Measurements from ENCODE around the gene SAMD4A. TPM values are rescaled to one million over a fixed set of nuclear protein-coding genes. Genes with fewer than 3 reads are reported as not detected.
A peak's percentile ranks its signal among the peaks of the same experiment; 100 is the strongest.
"Not testable (repeated sequence)": the region's sequence is repeated elsewhere in the genome, so short reads cannot be mapped to it uniquely, and the experiment has no call there.

Gene SAMD4A
- polyA plus RNA-seq, 12 donors, result 47.4 to 74.9 (median 63.3) TPM; not detected in 1

DNA sequence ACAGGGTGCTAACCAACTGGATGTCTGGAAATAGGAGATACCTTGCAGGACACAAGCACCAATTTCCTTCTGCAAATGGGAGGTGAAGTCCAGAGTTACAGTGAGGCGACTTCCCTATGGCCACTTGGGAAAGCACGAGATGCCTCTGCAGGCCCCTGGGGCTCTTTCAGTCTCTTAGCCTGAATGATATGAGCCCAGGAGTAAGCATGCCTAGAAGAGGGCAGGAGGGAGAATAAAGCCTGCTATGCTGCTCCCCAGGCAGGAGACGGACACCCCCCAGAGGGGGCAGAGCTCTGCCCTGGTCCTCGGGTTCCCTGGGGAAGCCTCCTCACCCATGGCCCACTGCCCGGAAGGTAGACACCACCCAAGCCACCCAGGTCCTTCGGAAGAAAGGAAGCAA lies 230.6 kb downstream of the SAMD4A start:
- no peak for DNase-seq

DNA sequence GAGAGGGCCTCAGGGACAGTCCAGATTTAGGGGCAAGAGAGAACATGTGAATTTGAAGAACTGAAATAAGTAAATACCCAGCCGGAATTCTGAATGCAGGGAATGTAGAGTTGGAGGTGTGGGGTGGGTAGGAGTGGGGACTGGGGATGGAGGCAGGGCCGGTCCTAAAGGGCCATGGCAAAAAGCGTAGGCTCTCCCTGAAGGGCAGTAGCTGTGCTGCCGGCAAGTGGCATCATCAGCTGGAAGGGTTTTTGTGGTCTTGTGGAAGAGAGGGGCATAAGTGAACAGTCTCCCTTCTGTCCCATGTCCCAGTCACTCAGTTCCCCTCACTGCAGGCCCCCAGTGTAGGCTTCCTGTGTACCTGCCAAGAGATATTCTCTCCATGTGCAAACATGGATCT lies 231.1 kb downstream of the SAMD4A start:
- no peak for DNase-seq

DNA sequence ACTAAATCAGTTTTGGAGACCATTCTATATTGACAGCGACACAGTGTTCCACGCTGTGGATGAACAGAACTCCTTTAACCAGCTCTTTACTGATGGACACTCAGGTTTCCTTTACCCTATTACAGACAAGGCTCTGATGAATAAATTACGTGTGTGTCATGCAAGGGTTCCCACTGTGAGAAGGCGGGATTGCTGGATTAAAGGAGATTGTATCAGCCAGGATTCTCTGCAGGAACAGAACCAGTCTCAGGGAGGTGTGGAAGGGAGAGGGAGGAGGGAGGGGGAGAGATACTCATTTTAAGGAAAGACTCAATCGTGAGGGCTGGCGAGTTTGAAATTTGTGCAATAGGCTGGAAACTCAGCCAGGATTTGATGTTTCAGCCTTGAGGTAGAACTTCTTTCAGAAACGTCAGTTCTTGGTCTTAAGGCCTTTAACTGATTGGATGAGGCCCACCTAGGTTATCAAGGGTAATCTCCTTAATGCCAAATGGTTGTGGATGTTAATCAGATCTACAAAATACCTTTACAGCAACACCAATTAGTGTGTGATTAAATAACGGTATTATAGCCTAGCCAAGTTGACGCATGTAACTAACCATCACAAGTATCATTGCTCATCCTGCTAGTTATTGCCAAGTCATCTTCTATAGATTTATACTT lies 231.7 kb downstream of the SAMD4A start:
- no peak for DNase-seq

DNA sequence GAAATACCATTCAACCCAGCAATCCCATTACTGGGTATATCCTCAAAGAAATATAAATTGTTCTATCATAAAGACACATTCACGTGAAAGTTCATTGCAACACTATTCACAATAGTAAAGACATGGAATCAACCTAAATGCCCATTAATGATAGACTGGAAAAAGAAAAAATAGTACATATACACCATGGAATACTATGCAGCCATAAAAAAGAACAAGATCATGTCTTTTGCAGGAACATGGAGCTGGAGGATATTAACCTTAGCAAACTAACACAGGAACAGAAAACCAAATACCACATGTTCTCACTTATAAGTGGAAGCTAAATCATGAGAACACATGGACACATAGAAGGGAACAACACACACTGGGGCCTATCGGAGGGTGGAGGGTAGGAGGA lies 234.6 kb downstream of the SAMD4A start:
- DNase-seq, result not testable (repeated sequence)

DNA sequence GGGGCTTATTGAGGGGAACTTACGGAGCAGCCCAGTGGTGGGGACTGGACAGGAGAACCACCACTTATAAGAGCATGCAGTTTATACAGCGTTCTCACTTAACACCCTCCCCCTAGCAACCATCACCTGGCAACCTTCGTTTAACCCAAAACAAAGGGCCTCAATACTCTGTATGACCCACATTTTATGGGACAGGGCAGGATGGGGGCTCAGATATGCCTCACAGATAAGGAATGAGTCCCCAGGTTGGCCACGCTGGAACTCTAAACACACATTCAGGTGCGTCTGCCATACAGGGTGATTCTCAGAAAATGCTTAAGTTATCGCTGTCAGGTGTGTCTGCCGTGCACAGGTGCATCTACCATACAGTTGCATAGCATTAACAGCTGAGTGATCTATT lies 236.5 kb downstream of the SAMD4A start:
- no peak for DNase-seq

DNA sequence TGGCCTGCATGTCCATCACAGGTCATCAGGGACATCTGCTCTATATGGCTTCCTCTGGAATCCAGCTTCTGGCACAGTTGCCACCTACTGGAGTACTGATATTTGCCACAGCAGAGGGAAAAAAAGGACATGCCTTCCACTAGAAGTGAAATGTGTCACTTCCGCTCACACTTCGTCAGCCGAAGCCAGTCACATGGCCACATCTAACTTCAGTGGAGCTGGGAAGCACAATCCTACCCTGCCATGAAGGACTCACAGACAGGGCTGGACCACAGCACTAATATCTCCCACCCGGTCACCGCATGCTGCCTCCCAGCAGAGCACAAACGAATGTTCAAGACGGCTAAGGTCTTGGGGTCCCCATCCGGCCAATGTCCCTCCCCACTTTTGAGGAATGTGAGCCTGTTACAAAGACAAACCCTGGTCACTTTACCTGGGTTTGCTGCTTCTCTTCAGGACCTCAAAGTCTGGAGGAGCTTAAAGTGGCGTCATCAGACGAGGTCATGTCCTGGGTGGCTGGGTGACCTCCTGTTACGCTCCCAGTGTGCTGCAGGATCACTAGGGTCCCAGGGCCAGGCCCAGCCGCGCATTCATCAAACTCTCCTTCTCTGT lies 237.1 kb downstream of the SAMD4A start:
- DNase-seq, result no peak

DNA sequence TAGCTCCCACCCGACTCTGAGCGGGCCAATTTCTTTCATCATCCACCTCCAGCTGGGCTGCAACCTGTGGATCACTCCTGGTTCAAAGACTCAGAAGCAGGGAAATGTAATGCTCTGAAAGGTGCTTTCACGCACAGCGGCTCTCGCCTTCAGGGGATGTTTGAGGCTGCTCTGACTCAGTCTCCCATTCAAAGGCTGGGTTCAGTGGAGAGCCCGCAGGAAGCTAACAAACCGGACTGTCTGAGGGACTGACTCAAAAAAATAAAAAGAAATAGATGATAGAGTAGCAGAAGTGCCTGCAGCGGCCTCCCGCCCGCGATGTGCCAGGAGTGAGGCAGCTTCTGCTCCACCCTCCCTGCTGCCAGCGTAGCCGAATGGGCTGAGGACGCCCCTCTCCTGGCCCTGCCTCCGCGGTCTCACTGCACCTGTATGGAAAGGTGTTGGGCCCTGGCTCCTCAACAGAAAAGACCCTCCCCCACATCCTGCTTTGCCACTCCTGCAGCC lies 237.7 kb downstream of the SAMD4A start:
- no peak for DNase-seq

DNA sequence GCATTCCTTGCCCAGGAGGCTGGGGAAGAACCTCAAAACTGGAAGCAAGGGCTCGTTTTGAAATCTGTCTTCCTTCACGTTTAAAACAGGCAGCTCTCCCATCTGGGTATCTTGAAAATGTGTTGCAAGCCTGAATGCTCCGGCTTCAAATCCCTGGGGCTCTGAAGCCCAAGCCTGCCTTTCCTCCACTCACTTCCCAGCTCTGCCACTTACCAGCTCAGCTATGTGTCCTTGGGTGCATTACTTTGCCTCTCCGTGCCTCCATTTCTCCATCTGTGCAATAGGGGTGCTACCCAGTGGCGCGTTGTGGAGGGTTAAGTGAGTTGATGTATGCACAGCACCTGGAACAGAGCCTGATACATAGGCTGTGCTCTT lies 238.1 kb downstream of the SAMD4A start:
- no peak for DNase-seq

DNA sequence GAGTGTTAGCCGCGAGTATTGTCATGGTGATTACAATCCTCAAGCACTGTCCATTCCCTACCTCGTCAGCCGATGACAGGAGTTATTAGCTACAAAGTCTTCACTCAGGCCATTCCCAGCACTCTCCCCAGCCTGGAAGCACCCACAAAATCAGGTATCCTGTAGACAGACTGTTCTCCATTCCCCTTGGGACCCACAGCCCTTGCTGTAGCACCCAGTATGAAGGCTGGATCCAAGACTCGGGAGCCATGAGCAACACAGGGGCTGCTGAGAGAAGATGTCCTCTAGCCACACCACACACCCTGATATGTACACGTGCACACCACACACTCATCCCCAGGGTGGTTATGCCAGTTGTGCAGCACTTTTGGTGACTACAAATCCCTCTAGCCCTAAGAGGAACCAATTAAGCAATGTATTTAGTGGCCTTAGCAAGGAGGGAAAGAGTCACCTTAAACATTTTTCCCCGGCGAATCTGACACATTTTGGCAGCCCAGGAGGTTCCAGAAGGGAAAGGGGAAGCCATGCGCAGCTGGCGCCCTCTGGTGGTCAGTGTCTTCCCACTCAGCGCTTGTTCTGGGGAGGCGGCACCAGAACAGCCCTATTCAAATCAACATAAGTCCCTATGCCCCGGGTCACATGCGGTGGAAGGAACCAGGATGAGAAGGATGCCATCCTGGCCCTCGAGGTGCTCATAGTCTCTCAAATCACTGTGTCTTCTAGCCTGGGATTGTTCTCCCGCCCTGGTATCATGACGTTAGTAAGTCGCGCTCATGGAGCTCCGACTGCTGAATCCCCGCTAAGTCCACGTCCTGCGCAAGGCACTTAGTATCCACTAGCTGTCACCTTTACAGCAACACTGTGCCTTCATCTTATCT lies 238.8 kb downstream of the SAMD4A start:
- DNase-seq, result peak; percentile 89

DNA sequence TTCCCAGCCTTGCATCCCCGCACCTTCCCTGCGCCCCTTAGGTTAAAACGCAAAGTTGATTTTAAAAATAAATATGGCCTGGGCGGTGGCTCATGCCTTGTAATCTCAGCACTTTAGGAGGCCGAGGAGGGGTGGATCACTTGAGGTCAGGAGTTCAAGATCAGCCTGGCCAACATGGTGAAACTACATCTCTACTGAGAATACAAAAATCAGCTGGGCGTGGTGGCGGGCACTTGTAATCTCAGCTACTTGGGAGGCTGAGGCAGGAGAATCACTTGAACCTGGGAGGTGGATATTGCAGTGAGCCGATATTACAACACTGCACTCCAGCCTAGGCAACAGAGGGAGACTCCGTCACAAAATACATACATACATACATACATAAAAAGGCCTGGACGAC lies 239.7 kb downstream of the SAMD4A start:
- DNase-seq, result no peak

DNA sequence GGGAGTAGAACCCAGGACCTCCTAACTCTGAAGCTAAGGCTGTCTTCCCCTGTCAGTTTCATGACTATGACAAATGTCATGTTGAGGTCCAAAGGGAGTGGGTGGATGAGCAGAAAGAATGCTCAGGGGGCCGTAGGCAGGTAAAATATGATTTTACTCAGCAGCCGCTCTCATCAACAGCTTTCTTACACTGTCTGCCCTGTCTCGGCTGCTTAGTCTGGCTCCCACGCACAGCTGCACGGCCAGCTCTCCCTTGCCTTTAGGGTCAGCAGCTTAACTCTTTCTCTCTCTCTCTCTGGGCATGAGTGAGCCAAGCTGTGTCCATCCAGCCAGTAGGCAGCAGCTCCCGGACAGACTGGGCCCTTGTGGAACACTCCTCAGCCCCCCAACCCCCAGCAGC lies 240.5 kb downstream of the SAMD4A start:
- DNase-seq, result no peak

DNA sequence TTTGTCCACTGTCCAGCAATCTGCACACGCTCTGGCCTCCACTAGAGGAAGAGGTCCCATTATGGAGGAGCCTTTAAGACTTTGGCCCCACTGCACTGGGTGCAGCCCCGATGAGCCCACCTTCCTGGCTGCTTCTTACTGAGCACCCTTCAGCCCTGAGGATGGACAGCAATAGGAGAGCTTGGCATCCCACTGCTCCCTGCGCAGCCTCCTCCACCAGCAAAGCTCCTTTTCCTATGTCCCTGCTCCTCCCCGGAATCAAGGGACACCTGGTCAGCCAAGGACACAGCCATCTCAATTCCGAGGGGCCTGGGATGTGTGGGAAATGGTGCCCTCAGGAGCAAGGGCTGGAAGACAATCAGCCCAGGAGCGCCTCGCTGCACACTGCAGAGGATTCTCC lies 241.0 kb downstream of the SAMD4A start:
- DNase-seq, result no peak

DNA sequence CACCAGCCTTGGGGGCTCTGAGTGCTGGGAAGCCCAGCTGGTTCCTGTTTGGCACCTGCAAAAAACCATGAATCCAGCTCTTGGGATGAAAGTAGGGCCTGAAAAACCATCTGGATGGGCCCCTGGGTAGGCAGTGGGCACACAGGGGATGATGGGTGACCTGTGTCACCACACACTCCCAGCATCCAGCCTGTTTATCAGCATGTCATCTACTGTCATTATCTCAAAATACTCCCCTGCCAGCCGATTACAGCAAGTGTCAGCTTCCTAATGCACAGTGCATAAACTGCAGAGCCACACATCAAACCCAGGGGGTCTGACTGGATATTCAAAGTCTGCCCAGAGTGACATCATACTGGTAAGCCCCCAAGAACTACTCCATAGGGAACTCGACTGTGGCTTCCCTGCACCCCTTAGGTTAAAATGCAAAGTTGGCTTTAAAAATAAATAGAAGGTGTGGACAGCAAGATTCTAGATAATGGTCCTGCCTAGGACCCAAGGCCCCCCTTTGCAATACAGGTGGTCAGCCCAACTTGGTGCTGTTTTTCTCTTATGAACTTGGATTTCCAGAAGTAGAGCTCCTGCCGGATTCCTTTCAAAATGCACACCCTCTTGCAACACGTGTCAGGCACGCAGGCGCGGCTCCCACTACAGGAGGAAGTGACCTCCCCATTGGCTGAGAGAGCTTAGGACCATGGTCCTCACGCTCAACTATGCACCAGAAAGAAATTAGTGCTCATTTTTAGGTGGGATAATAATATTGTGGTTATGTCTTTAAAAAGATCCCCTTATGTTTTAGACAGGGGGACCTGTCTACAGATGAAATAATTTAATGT lies 241.6 kb downstream of the SAMD4A start:
- no peak for DNase-seq

DNA sequence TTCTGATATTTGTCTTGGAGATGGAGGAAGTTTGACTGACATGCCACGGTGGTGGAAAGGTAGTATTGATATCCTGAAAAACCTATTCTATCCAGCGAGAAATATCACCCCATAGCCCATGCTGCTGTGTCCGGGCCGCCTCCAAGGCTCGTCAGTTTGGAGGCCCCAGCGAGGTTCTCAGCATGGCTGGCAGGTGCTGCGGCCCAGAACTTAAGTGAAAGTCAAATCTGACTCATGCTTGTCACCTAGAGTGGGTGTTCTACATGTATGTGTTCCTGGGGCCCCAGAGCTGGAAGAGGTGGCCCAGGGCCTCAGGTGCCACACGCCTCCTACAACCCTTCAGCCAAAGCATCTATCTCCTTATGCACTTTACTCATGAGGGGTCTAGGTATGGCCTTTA lies 242.8 kb downstream of the SAMD4A start:
- DNase-seq, result no peak

DNA sequence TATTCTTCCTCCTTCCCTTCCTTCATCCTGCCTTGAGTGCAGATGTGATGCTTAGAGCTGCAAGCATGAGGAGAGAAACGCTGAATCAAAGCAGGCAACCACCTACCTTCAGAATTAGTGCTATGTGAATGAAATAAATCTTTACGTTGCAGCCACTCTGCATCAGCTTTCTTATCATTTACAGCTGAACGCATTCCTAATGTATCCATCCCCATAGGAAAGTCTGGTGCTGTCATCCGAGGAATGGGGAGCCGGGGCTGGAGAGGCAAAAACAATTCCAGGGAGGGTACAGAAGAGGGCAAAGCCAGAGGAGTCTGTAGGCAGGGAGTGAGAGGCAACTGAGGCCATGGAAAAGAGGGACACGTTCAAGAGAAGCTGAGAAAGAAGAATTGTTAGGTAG lies 245.7 kb downstream of the SAMD4A start:
- DNase-seq, result no peak

DNA sequence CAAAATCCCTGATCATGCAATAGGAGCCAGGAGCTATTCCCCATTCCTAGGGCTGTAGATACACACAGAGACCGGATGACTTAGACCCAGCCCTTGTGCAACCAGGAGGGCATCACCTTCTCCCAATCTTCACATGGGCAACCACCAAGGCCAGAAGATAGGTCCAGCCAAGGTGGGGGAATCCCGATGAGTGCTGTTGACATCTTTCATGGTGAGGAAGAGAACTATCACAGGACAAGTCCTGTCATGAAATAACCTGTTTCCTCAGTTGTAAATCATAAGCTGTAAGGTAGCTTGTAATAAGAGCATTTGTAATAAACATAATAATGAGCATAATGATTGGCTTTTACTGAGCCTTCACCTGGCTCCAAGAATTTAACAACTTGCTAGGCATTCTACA lies 246.2 kb downstream of the SAMD4A start:
- DNase-seq, result no peak

DNA sequence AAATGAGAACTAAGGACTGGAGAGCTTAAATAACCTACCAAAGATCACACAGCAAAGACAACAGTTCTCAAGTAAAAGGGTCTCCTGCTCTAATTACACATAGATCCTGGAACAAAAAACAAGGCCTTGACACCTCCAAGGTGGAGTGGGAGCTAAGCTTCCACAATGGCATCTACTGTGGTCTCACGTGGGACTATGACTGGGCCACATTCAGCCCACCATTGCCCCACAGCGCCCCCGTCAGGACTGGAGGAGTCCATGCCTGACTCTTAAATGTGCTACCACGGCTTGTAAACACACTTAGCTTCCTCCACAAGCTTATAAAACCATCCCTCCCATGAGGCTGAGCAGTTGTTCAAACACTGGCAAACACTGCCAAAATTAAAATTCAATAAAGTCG lies 247.1 kb downstream of the SAMD4A start:
- no peak for DNase-seq

DNA sequence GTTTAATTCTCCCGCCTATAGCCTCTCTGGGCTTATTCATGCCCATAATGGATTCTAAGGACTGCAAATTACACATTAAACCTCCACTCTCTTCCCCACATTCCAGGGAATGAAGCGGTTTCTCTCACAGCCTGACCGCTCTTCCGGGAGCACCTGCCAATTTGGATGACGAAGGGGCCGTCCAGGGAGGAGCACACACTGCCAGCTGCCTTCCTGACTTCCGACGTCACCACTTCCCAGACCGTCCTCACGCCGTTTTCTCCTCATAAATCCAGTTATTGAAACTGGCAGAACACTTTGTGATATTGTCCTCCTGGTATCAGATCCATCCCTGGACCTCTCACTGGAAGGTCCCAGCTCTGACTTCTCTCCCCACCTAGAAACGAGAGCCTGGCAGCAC lies 248.1 kb downstream of the SAMD4A start:
- peak; percentile 21 for DNase-seq

DNA sequence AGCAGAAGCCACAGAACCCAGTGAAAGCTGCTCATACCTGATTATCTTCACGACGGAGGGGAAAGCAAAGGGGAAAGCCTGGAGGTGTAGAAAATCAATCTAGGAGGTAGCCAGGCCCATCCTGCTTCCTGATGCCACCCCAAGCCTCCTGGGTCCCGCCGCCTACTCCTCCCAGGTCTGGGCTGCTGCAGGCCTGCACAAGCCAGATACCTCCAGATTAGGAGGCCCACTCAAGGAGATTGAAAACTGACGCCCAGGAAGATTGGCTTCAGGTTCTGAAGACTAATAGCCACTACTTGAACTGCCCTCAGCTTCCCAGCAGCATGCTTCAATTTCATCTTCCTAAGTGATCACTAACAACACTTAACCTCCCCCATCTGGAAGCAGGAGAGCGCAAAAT lies 248.6 kb downstream of the SAMD4A start:
- DNase-seq, result no peak

DNA sequence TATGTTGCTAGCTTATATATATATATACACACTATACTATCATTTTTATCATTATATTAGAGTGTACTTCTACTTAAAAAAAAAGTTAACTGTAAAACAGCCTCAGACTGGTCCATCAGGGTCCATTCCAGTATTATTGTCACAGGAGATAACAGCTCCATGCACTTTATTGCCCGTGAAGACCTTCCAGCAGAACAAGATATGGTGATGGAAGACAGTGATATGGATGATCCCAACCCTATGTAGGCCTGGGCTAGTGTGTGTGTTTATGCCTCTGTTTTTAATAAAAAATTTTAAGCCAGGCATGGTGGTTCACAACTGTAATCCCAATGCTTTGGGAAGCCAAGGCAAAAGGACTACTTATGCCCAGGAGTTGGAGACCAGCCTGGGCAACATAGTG lies 249.5 kb downstream of the SAMD4A start:
- no peak for DNase-seq

DNA sequence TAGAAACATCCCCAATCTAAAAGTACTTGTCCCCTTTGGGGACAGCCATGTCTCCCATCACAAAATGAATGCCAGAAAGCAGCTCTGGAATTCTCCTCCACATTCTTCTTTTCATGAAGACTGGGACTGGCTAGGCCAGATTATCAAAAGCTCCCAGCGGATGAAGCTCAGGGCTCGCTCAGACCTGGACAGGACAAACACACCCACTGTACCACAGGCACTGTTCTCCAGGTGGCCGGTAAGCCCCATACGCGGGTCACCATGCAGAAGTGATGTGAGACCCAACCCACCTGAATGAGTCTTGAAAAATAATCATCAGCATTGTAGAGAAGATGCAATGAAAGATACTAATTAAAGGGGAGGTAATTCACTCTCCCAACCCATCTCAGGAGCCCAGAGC lies 250.6 kb downstream of the SAMD4A start:
- DNase-seq, result no peak

Data from muscle of arm (tissue), 12 donors.